Frontal cortex (tissue), 4 donors: ENCODE data around the gene WWOX. TPM values are rescaled to one million over a fixed set of nuclear protein-coding genes. Genes with fewer than 3 reads are reported as not detected.
A peak's percentile ranks its signal among the peaks of the same experiment; 100 is the strongest.

ENCODE experiments used
- DNase-seq, 2 donors: peaks; one replicate each; pipeline ENCODE4 v3.0.0; 2012; ENCODE audit warnings: low spot score in 2 of 2
- FAIRE-seq: peaks from 2 replicates; lab custom pipeline; 2012; peaks lifted over from hg19 to GRCh38; lab: Jason Lieb, UNC
- total RNA-seq: library from RNA; depleted of rRNA; stranded (reverse); fragments of >200 nt; gene quantifications from one replicate; pipeline ENCODE4 v1.2.3, GENCODE V29; 2014
- donor health status: control.
- donor health status: control.
- donor health status: control.

The WWOX gene
- total RNA-seq, 1 donor from 2014 or later, result 17.1 TPM

GRCh38 chr16:78862022-78862421 lies 762.6 kb downstream of the WWOX start:
- no peak for DNase-seq
- peak; percentile 17 for FAIRE-seq

GRCh38 chr16:78866521-78866920 lies 767.1 kb downstream of the WWOX start:
- FAIRE-seq (no peak), DNase-seq (peak in 1 of 2 donors; percentile 17)

GRCh38 chr16:78869492-78869891 lies 770.0 kb downstream of the WWOX start:
- FAIRE-seq, result no peak
- no peak for DNase-seq

- DNase-seq (no peak), FAIRE-seq (no peak)
These were observed 771.8 kb downstream of the WWOX start for GRCh38 chr16:78871241-78871640.

- FAIRE-seq, result no peak
- DNase-seq, result no peak
These were observed 777.2 kb downstream of the WWOX start for GRCh38 chr16:78876671-78877070.

GRCh38 chr16:78877114-78877655 lies 777.7 kb downstream of the WWOX start:
- DNase-seq (no peak), FAIRE-seq (no peak)

- DNase-seq (no peak), FAIRE-seq (no peak)
These were observed 779.1 kb downstream of the WWOX start for GRCh38 chr16:78878570-78878969.

- no peak for DNase-seq
- FAIRE-seq, result no peak
These were observed 779.6 kb downstream of the WWOX start for GRCh38 chr16:78879011-78879410.

GRCh38 chr16:78882150-78882549 lies 782.7 kb downstream of the WWOX start:
- no peak for FAIRE-seq

GRCh38 chr16:78882751-78883150 lies 783.3 kb downstream of the WWOX start:
- FAIRE-seq (no peak), DNase-seq (no peak)

More at GRCh38 chr16:78882150-78882549, 782.7 kb downstream of the WWOX start:
- no peak for DNase-seq

- FAIRE-seq, result no peak
- no peak for DNase-seq
These were observed 784.8 kb downstream of the WWOX start for GRCh38 chr16:78884204-78884603.

- DNase-seq (no peak), FAIRE-seq (no peak)
These were observed 789.9 kb downstream of the WWOX start for GRCh38 chr16:78889346-78889745.

GRCh38 chr16:78890373-78890895 lies 791.0 kb downstream of the WWOX start:
- no peak for FAIRE-seq

GRCh38 chr16:78892951-78893733 lies 793.7 kb downstream of the WWOX start:
- DNase-seq (no peak), FAIRE-seq (no peak)

More at GRCh38 chr16:78890373-78890895, 791.0 kb downstream of the WWOX start:
- no peak for DNase-seq

GRCh38 chr16:78894886-78895285 lies 795.4 kb downstream of the WWOX start:
- DNase-seq (no peak), FAIRE-seq (no peak)

- FAIRE-seq (no peak), DNase-seq (no peak)
These were observed 796.2 kb downstream of the WWOX start for GRCh38 chr16:78895681-78896080.

- DNase-seq, result no peak
- FAIRE-seq, result no peak
These were observed 796.8 kb downstream of the WWOX start for GRCh38 chr16:78896280-78896679.

GRCh38 chr16:78897299-78897698 lies 797.8 kb downstream of the WWOX start:
- FAIRE-seq (no peak), DNase-seq (no peak)

GRCh38 chr16:78900044-78900811 lies 800.8 kb downstream of the WWOX start:
- DNase-seq, result no peak
- no peak for FAIRE-seq

- DNase-seq (no peak), FAIRE-seq (no peak)
These were observed 801.5 kb downstream of the WWOX start for GRCh38 chr16:78900966-78901365.

GRCh38 chr16:78902321-78902720 lies 802.9 kb downstream of the WWOX start:
- DNase-seq (no peak), FAIRE-seq (no peak)
